Neural cell (in vitro differentiated cells): ENCODE results near the gene CLPX. TPM values are rescaled to one million over a fixed set of nuclear protein-coding genes. Genes with fewer than 3 reads are reported as not detected.

ENCODE experiments used
- H2AFZ ChIP-seq: fragments of 200-600, 300-800 bp; sonication (generic), shearing (Covaris generic); 2 replicates; pipeline ENCODE4 v1.6.0; 2014; ENCODE audit warnings: low read depth, mild to moderate bottlenecking, antibody characterized with exemption, low read length, moderate library complexity
- H3F3A ChIP-seq: fragments of 200-600 bp; shearing (Covaris generic); 2 replicates; pipeline ENCODE4 v1.6.1; 2016; ENCODE audit warnings: mild to moderate bottlenecking, moderate library complexity, mixed read lengths, antibody characterized with exemption, low read length; ENCODE audit not compliant: insufficient read depth, poor library complexity, severe bottlenecking
- H3K27ac ChIP-seq: fragments of 200-600, 300-800 bp; sonication (generic), shearing (Covaris generic); 2 replicates; pipeline ENCODE4 v1.5.1; 2014; ENCODE audit warnings: mild to moderate bottlenecking, low read length, moderate library complexity
- H3K27me3 ChIP-seq: fragments of 300-800, 200-600 bp; sonication (generic), shearing (Covaris generic); 2 replicates; pipeline ENCODE4 v1.6.0; 2014; ENCODE audit warnings: mild to moderate bottlenecking, low read depth, low read length, moderate library complexity; ENCODE audit not compliant: insufficient read depth
- H3K36me3 ChIP-seq: fragments of 300-800, 200-600 bp; sonication (generic), shearing (Covaris generic); 2 replicates; pipeline ENCODE4 v1.5.1; 2014; ENCODE audit warnings: mild to moderate bottlenecking, antibody characterized with exemption, low read length, moderate library complexity; ENCODE audit not compliant: insufficient read depth
- H3K4me2 ChIP-seq: fragments of 300-800, 200-600 bp; sonication (generic), shearing (Covaris generic); 2 replicates; pipeline ENCODE4 v1.6.0; 2014; ENCODE audit warnings: mild to moderate bottlenecking, low read length
- H3K4me3 ChIP-seq: fragments of 300-800, 200-600 bp; sonication (generic), shearing (Covaris generic); 2 replicates; pipeline ENCODE4 v1.5.1; 2014; ENCODE audit warnings: mild to moderate bottlenecking, low read length, moderate library complexity
- H3K79me2 ChIP-seq: fragments of 200-600 bp; shearing (Covaris generic); replicated peaks from 2 replicates; pipeline ENCODE4 v1.6.0; 2014; ENCODE audit warnings: mild to moderate bottlenecking, low read length, moderate library complexity; ENCODE audit not compliant: insufficient read depth
- H3K9ac ChIP-seq: fragments of 300-800, 200-600 bp; sonication (generic), shearing (Covaris generic); 2 replicates; pipeline ENCODE4 v1.6.1; 2016; ENCODE audit warnings: mild to moderate bottlenecking, low read length, mixed read lengths
- H3K9me2 ChIP-seq: fragments of 200-600 bp; shearing (Covaris generic); 2 replicates; pipeline ENCODE4 v1.6.1; 2016; ENCODE audit warnings: mild to moderate bottlenecking, low read length, mixed read lengths; ENCODE audit not compliant: insufficient read depth
- H3K9me3 ChIP-seq: fragments of 200-600, 300-800 bp; sonication (generic), shearing (Covaris generic); 2 replicates; pipeline ENCODE4 v1.6.1; 2016; ENCODE audit warnings: mild to moderate bottlenecking, mixed run types, low read length, moderate library complexity, mixed read lengths
- H4K20me1 ChIP-seq: fragments of 200-600 bp; shearing (Covaris generic); 2 replicates; pipeline ENCODE4 v1.6.1; 2016; ENCODE audit warnings: mild to moderate bottlenecking, mixed run types; ENCODE audit not compliant: insufficient read depth
- CTCF ChIP-seq: fragments of 450-650 bp; IDR thresholded peaks from 2 replicates; pipeline ENCODE4 v1.5.1; 2014; ENCODE audit warnings: antibody characterized with exemption, mild to moderate bottlenecking, moderate library complexity; ENCODE audit not compliant: poor library complexity, severe bottlenecking
- EP300 ChIP-seq: fragments of 450-650 bp; conservative IDR thresholded peaks from 2 replicates; pipeline ENCODE4 v1.6.1; 2014; ENCODE audit warnings: antibody characterized with exemption, mild to moderate bottlenecking, moderate library complexity; ENCODE audit not compliant: poor library complexity, severe bottlenecking
- EZH2 ChIP-seq: fragments of 200-600, 300-800 bp; shearing (Covaris generic), sonication (generic); IDR thresholded peaks from 2 replicates; pipeline ENCODE4 v1.6.1; 2014; ENCODE audit warnings: antibody characterized with exemption, low read length, borderline replicate concordance, mild to moderate bottlenecking; ENCODE audit not compliant: insufficient read depth, poor library complexity, severe bottlenecking
- MXI1 ChIP-seq: fragments of 450-650 bp; conservative IDR thresholded peaks from 2 replicates; pipeline ENCODE4 v1.6.1; 2014; ENCODE audit warnings: antibody characterized with exemption, mild to moderate bottlenecking; ENCODE audit not compliant: poor library complexity, severe bottlenecking
- POLR2AphosphoS5 ChIP-seq: IDR thresholded peaks from 2 replicates; pipeline ENCODE4 v1.6.1; 2012
- RAD21 ChIP-seq: fragments of 450-650 bp; conservative IDR thresholded peaks from 2 replicates; pipeline ENCODE4 v1.6.1; 2014; ENCODE audit warnings: antibody characterized with exemption, mild to moderate bottlenecking, moderate library complexity
- REST ChIP-seq: IDR thresholded peaks from 2 replicates; pipeline ENCODE4 v1.6.1; 2012; ENCODE audit warnings: borderline replicate concordance
- SMC3 ChIP-seq: fragments of 450-650 bp; conservative IDR thresholded peaks from 2 replicates; pipeline ENCODE4 v1.6.1; 2014; ENCODE audit warnings: antibody characterized with exemption, mild to moderate bottlenecking, moderate library complexity; ENCODE audit not compliant: poor library complexity
- TAF1 ChIP-seq: IDR thresholded peaks from 2 replicates; pipeline ENCODE4 v1.6.1; 2012; ENCODE audit warnings: low read depth
- polyA plus RNA-seq: library from polyadenylated mRNA; depleted of rRNA; stranded (reverse); fragments of >200 nt; gene quantifications from 2 replicates; pipeline ENCODE4 v1.2.3, GENCODE V29; 2014

CLPX gene
- polyA plus RNA-seq, 1 donor from 2014 or later: 44.9 TPM

DNA sequence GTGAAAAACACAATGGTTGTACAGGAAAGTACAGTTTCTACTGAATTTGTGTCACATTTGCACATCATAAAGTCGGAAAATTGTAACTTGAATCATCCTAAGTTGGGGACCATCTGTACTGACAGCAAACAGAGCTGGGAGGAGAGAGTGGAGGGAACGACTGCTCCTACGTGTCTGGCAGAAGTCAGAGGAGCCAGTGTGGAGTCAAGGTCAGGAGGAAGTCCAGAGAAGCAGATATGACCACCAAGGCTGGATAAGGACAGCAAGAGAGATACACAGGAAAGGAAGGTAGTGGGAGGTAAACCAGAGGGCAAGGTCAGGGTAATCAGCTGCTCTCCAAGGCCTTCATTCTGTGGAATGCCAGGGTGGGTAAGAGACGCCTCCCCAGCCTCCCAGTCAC is 28.9 kb upstream of the CLPX start:
- H3K9me2 ChIP-seq: no peaks in the 10 kb centered on the region
- H3K9ac ChIP-seq: no peak overlapping the region
- no peaks in the 10 kb centered on the region for H3K79me2 ChIP-seq
- no peak overlapping the region for H3K4me2 ChIP-seq
- H3K27ac ChIP-seq: no peak overlapping the region
- H3F3A ChIP-seq: no peaks in the 10 kb centered on the region
- no peak for TF ChIP-seq MXI1
- no peak for TF ChIP-seq CTCF
- no peak for TF ChIP-seq EP300
- no peak for TF ChIP-seq RAD21
- no peak for TF ChIP-seq TAF1
- no peak for TF ChIP-seq REST
- no peaks in the 10 kb centered on the region for H3K9me3 ChIP-seq
- H3K4me3 ChIP-seq: no peak overlapping the region
- H2AFZ ChIP-seq: no peak overlapping the region
- no peaks in the 10 kb centered on the region for H3K27me3 ChIP-seq
- H3K36me3 ChIP-seq: no peaks in the 10 kb centered on the region
- no peaks in the 10 kb centered on the region for H4K20me1 ChIP-seq

DNA sequence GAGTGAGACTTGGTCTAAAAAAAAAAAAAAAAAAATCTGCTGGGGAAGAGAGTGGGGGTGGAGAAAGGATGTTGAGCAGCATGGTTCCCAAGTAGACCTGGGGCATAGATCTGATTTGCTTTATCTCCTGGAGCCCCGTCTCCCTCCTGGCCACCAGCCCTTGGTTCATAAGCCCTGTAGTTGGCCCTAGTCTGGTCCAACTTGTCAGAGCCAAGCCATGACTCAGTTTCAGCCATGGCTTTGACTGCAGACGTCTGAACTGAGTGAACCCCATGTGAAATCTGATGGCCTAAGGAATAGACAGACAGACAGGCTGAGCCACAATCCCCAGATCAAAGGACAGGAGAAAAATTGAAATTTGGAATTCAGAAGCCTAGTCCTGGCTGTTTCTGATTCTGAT is 28.1 kb upstream of the CLPX start:
- no peaks in the 10 kb centered on the region for H3K27me3 ChIP-seq
- no peaks in the 10 kb centered on the region for H3F3A ChIP-seq
- no peaks in the 10 kb centered on the region for H3K9me3 ChIP-seq
- no peaks in the 10 kb centered on the region for H4K20me1 ChIP-seq
- H3K79me2 ChIP-seq: no peaks in the 10 kb centered on the region
- no peaks in the 10 kb centered on the region for H3K9me2 ChIP-seq
- no peak overlapping the region for H3K9ac ChIP-seq
- TF ChIP-seq RAD21: no peak
- no peak for TF ChIP-seq POLR2AphosphoS5
- no peak for TF ChIP-seq EZH2
- TF ChIP-seq EP300: no peak
- no peak for TF ChIP-seq MXI1
- no peak for TF ChIP-seq SMC3
- TF ChIP-seq TAF1: no peak
- no peak for TF ChIP-seq REST
- TF ChIP-seq CTCF: no peak
- no peak overlapping the region for H3K27ac ChIP-seq
- no peaks in the 10 kb centered on the region for H3K36me3 ChIP-seq
- H3K4me3 ChIP-seq: no peak overlapping the region
- H3K4me2 ChIP-seq: no peak overlapping the region
- H2AFZ ChIP-seq: no peak overlapping the region
